H1 (cell line): ENCODE data around the gene MBD5. TPM values are rescaled to one million over a fixed set of nuclear protein-coding genes. Genes with fewer than 3 reads are reported as not detected.

Experiments used
- CTCF ChIA-PET: fragments of 300-600 bp; sonication (Branson Sonifier 250); formaldehyde crosslinking; loops from one replicate; lab custom pipeline; 2021; ENCODE audit not compliant: partially characterized antibody; lab: Charles Lee
- POLR2A ChIA-PET: fragments of 300-600 bp; sonication (Branson Sonifier 250); formaldehyde crosslinking; loops from one replicate; lab custom pipeline; 2021; ENCODE audit warnings: inconsistent platforms; ENCODE audit not compliant: partially characterized antibody; lab: Charles Lee
- DNase-seq, 2 experiments: peaks; one replicate each; pipeline versions ENCODE4 v3.0.0 to v3.0.0-alpha.2; 2010 to 2022; ENCODE audit warnings: low spot score in 2 of 2, low read depth in 1 of 2, mixed read lengths in 1 of 2
- FAIRE-seq: peaks from 2 replicates; lab custom pipeline; 2011; peaks lifted over from hg19 to GRCh38; lab: Jason Lieb, UNC
- H2AFZ ChIP-seq: 2 replicates; pipeline ENCODE4 v1.8.1; 2012; ENCODE audit warnings: low read length, inconsistent platforms
- H2AK5ac ChIP-seq: 2 replicates; pipeline ENCODE4 v1.6.1; 2013; ENCODE audit warnings: low read depth, low read length
- H2BK120ac ChIP-seq: replicated peaks from 2 replicates; pipeline ENCODE3; 2013; ENCODE audit warnings: low read depth, low read length, inconsistent platforms
- H2BK12ac ChIP-seq: 2 replicates; pipeline ENCODE4 v1.6.1; 2013; ENCODE audit warnings: low read depth, low read length
- H2BK15ac ChIP-seq: 2 replicates; pipeline ENCODE4 v1.6.1; 2013; ENCODE audit warnings: low read length
- H2BK20ac ChIP-seq: 2 replicates; pipeline ENCODE4 v1.6.1; 2013; ENCODE audit warnings: low read length
- H2BK5ac ChIP-seq: 2 replicates; pipeline ENCODE4 v1.6.1; 2013; ENCODE audit warnings: low read depth, low read length
- H3K14ac ChIP-seq: 2 replicates; pipeline ENCODE4 v1.6.1; 2013; ENCODE audit warnings: inconsistent platforms; ENCODE audit not compliant: insufficient read length
- H3K18ac ChIP-seq: 2 replicates; pipeline ENCODE4 v1.6.1; 2013; ENCODE audit warnings: low read length; ENCODE audit errors: extremely low read depth
- H3K23ac ChIP-seq: 2 replicates; pipeline ENCODE4 v1.6.1; 2013; ENCODE audit warnings: inconsistent platforms; ENCODE audit not compliant: insufficient read length
- H3K23me2 ChIP-seq: 2 replicates; pipeline ENCODE4 v1.6.1; 2013; ENCODE audit warnings: low read depth, low read length
- H3K27ac ChIP-seq: 2 replicates; pipeline ENCODE4 v1.6.1; 2011; ENCODE audit warnings: low read depth, low read length, inconsistent platforms
- H3K27me3 ChIP-seq, 4 experiments: replicated peaks in 1 of 4; 1 replicate in 1 of 4; 2 replicates in 3 of 4; pipeline versions ENCODE4 v1.6.1 to v1.8.1; 2011 to 2013; ENCODE audit warnings: low read length in 3 of 4, mild to moderate bottlenecking in 3 of 4, inconsistent platforms in 2 of 4, mixed read lengths in 2 of 4, moderate library complexity in 1 of 4; ENCODE audit not compliant: control insufficient read depth in 3 of 4, insufficient read depth in 3 of 4; ENCODE audit errors: extremely low read depth in 1 of 4
- H3K36me3 ChIP-seq, 4 experiments: 2 replicates each; pipeline versions ENCODE4 v1.6.1 to v1.8.1; 2011 to 2013; ENCODE audit warnings: mild to moderate bottlenecking in 4 of 4, low read length in 3 of 4, moderate library complexity in 2 of 4, control low read depth in 1 of 4, inconsistent platforms in 1 of 4; ENCODE audit not compliant: insufficient read depth in 4 of 4, control insufficient read depth in 2 of 4
- H3K4ac ChIP-seq: replicated peaks from 2 replicates; pipeline ENCODE3; 2013; ENCODE audit warnings: low read length, low read depth, mixed read lengths, inconsistent platforms; ENCODE audit not compliant: insufficient read length
- H3K4me1 ChIP-seq, 4 experiments: replicated peaks in 1 of 4; 1 replicate in 1 of 4; 2 replicates in 3 of 4; pipeline versions ENCODE4 v1.6.1 to v1.8.1; 2011 to 2013; ENCODE audit warnings: low read length in 3 of 4, inconsistent platforms in 2 of 4, mixed read lengths in 1 of 4; ENCODE audit not compliant: insufficient read depth in 4 of 4, control insufficient read depth in 3 of 4
- H3K4me2 ChIP-seq, 2 experiments: 2 replicates each; pipeline versions ENCODE4 v1.6.1 to v1.8.1; 2011 to 2013; ENCODE audit warnings: low read depth in 2 of 2, low read length in 2 of 2, control low read depth in 1 of 2, inconsistent platforms in 1 of 2, mild to moderate bottlenecking in 1 of 2; ENCODE audit not compliant: insufficient read depth in 1 of 2
- H3K4me3 ChIP-seq, 4 experiments: fragments of 200-600, 300-600 bp in 1 of 4; sonication (generic), shearing (Covaris generic), sonication (Bioruptor Twin) in 1 of 4; 2 replicates each; pipeline versions ENCODE4 v1.5.1 to v1.8.1; 2011 to 2016; ENCODE audit warnings: low read length in 4 of 4, low read depth in 3 of 4, control low read depth in 2 of 4, inconsistent platforms in 2 of 4, mild to moderate bottlenecking in 2 of 4, mixed read lengths in 1 of 4, moderate library complexity in 1 of 4; ENCODE audit not compliant: insufficient read depth in 2 of 4; ENCODE audit errors: extremely low read depth in 1 of 4
- H3K56ac ChIP-seq: replicated peaks from 2 replicates; pipeline ENCODE3; 2013; ENCODE audit warnings: low read depth, mild to moderate bottlenecking, mixed read lengths, low read length, inconsistent platforms; ENCODE audit not compliant: insufficient read length
- H3K79me1 ChIP-seq: 2 replicates; pipeline ENCODE4 v1.6.1; 2013; ENCODE audit warnings: low read depth, low read length, control low read depth
- H3K79me2 ChIP-seq, 2 experiments: 2 replicates each; pipeline versions ENCODE4 v1.6.1 to v1.8.1; 2012 to 2013; ENCODE audit warnings: low read length in 2 of 2, mild to moderate bottlenecking in 2 of 2, inconsistent platforms in 1 of 2; ENCODE audit not compliant: insufficient read depth in 2 of 2, control insufficient read depth in 1 of 2
- H3K9ac ChIP-seq, 4 experiments: replicated peaks in 1 of 4; 1 replicate in 1 of 4; 2 replicates in 3 of 4; pipeline versions ENCODE4 v1.6.1 to v1.8.1; 2011 to 2013; ENCODE audit warnings: low read depth in 3 of 4, low read length in 3 of 4, control low read depth in 2 of 4, mild to moderate bottlenecking in 2 of 4, moderate library complexity in 2 of 4, inconsistent platforms in 1 of 4; ENCODE audit errors: extremely low read depth in 1 of 4
- H3K9me3 ChIP-seq, 2 experiments: 2 replicates each; pipeline versions ENCODE4 v1.6.1 to v1.8.1; 2012 to 2013; ENCODE audit warnings: mild to moderate bottlenecking in 2 of 2, moderate library complexity in 2 of 2, control low read depth in 1 of 2, inconsistent platforms in 1 of 2, low read depth in 1 of 2, low read length in 1 of 2, mixed read lengths in 1 of 2; ENCODE audit not compliant: insufficient read depth in 2 of 2
- H4K20me1 ChIP-seq, 2 experiments: replicated peaks in 1 of 2; 2 replicates each; pipeline versions ENCODE3 to v1.8.1; 2011 to 2013; ENCODE audit warnings: inconsistent platforms in 2 of 2, low read length in 2 of 2, mild to moderate bottlenecking in 1 of 2; ENCODE audit not compliant: insufficient read depth in 2 of 2, control insufficient read depth in 1 of 2
- H4K5ac ChIP-seq: 2 replicates; pipeline ENCODE4 v1.6.1; 2013; ENCODE audit warnings: low read length, low read depth, mixed read lengths, inconsistent platforms; ENCODE audit not compliant: insufficient read length
- H4K8ac ChIP-seq: 2 replicates; pipeline ENCODE4 v1.8.0; 2013; ENCODE audit warnings: mild to moderate bottlenecking, moderate library complexity, low read length, inconsistent platforms; ENCODE audit not compliant: insufficient read depth; ENCODE audit errors: extremely low read depth
- H4K91ac ChIP-seq: replicated peaks from 2 replicates; pipeline ENCODE3; 2013; ENCODE audit warnings: low read length, mixed read lengths, inconsistent platforms; ENCODE audit not compliant: insufficient read length
- CTCF ChIP-seq, 3 experiments: IDR thresholded peaks; 1 replicate in 2 of 3; 2 replicates in 1 of 3; pipeline versions ENCODE4 v1.5.1 to v1.6.1; 2011; ENCODE audit warnings: low read length in 3 of 3, mild to moderate bottlenecking in 3 of 3, inconsistent platforms in 2 of 3, low read depth in 1 of 3, moderate library complexity in 1 of 3; ENCODE audit not compliant: insufficient read depth in 1 of 3; ENCODE audit errors: control extremely low read depth in 1 of 3
- EP300 ChIP-seq, 2 experiments: IDR thresholded peaks; 1 replicate in 1 of 2; 2 replicates in 1 of 2; pipeline ENCODE4 v1.6.1; 2011 to 2012; ENCODE audit warnings: low read depth in 2 of 2, low read length in 2 of 2, mild to moderate bottlenecking in 2 of 2, borderline replicate concordance in 1 of 2, inconsistent platforms in 1 of 2, moderate library complexity in 1 of 2
- JUND ChIP-seq: IDR thresholded peaks from 2 replicates; pipeline ENCODE4 v1.6.1; 2011; ENCODE audit warnings: mild to moderate bottlenecking, improper control_type of control experiment, low read length
- PHF8 ChIP-seq: fragments of 200-600 bp; sonication (generic); conservative IDR thresholded peaks from 2 replicates; pipeline ENCODE4 v1.7.1; 2012; ENCODE audit warnings: low read depth, mild to moderate bottlenecking, inconsistent platforms, low read length, moderate library complexity
- SUZ12 ChIP-seq: fragments of 200-600 bp; sonication (generic); IDR thresholded peaks from 2 replicates; pipeline ENCODE4 v1.6.1; 2012; ENCODE audit warnings: mild to moderate bottlenecking, inconsistent platforms, low read length, moderate library complexity, mixed read lengths
- TEAD4 ChIP-seq: IDR thresholded peaks from 2 replicates; pipeline ENCODE4 v1.6.1; 2012; ENCODE audit warnings: low read depth, low read length, inconsistent platforms, mixed read lengths
- WGBS, 2 experiments: shearing (Covaris generic) in 1 of 2; methylation state at CpG; one replicate each; pipeline versions ENCODE4 v1.1.6 to v1.1.7; 2013 to 2015; ENCODE audit warnings: low lambda C conversion rate in 2 of 2, mixed read lengths in 2 of 2, inconsistent platforms in 1 of 2, low coverage in 1 of 2, missing lambda C conversion rate in 1 of 2; ENCODE audit not compliant: insufficient replicate concordance in 2 of 2, insufficient coverage in 1 of 2, insufficient read length in 1 of 2; ENCODE audit errors: extremely low coverage in 1 of 2, missing lambda C conversion rate in 1 of 2; 5-methylcytosine and 5-hydroxymethylcytosine counted together
- polyA plus RNA-seq, 7 experiments: library from polyadenylated mRNA; depleted of rRNA in 3 of 7; stranded (reverse) in 5 of 7; unstranded in 2 of 7; fragments of >200 nt in 5 of 7; fragments of 200-250 nt in 2 of 7; gene quantifications; 1 replicate in 5 of 7; 2 replicates in 1 of 7; 4 replicates in 1 of 7; pipeline versions ENCODE4 v1.2.1 to v1.2.3, GENCODE V29; 2011 to 2013; ENCODE audit warnings: missing spikeins in 2 of 7, mixed read lengths in 2 of 7
- total RNA-seq: library from RNA; stranded (reverse); fragmentation: NEBNext Ultra II Directional; extraction: Animal tissue kit (Norgen Biotek cat#: 25700); gene quantifications from 2 replicates; pipeline ENCODE4 v1.2.1, GENCODE V29; 2021

MBD5 gene
- total and polyA plus RNA-seq, 2 of the 8 experiments (the other 6 are each of a cell fraction or from before 2014, with no cell fraction given): 9.7 to 29.4 TPM

- no peak overlapping the region for H4K91ac ChIP-seq
- no peak overlapping the region for H3K23ac ChIP-seq
- H3K14ac ChIP-seq: no peak overlapping the region
- H3K79me2 ChIP-seq: no peaks in the 10 kb centered on the region
- H2BK20ac ChIP-seq: no peak overlapping the region
- TF ChIP-seq TEAD4: no peak
- TF ChIP-seq CTCF (IDR thresholded peaks at IDR 0.05; ENCODE audit: control extremely low read depth in 1 of 3, insufficient read depth in 1 of 3, low read depth in 1 of 3, low read length in 3 of 3): no peak
- TF ChIP-seq EP300 (IDR thresholded peaks at IDR 0.05; ENCODE audit: borderline replicate concordance in 1 of 2, low read depth in 2 of 2, low read length in 2 of 2): no peak
- no peak for TF ChIP-seq SUZ12
- TF ChIP-seq PHF8: no peak
- no peak for TF ChIP-seq JUND
- no peak for DNase-seq
- H4K20me1 ChIP-seq: no peaks in the 10 kb centered on the region
- no peaks in the 10 kb centered on the region for H3K9me3 ChIP-seq
- no peaks in the 10 kb centered on the region for H3K27me3 ChIP-seq
- no peak overlapping the region for H3K18ac ChIP-seq
- POLR2A ChIA-PET: interaction anchor here (1.1 kb wide), 1 partner anchor 8 kb away, joined by 3 read pairs; no protein-coding TSS in a partner anchor
- no peak overlapping the region for H2BK15ac ChIP-seq
- H2AFZ ChIP-seq: no peak overlapping the region
- no peak overlapping the region for H3K9ac ChIP-seq
- H2BK120ac ChIP-seq: no peak overlapping the region
- H2BK12ac ChIP-seq: no peak overlapping the region
- no peak for FAIRE-seq
- H3K27ac ChIP-seq: no peak overlapping the region
- no peaks in the 10 kb centered on the region for H3K36me3 ChIP-seq
- H3K79me1 ChIP-seq: no peaks in the 10 kb centered on the region
- no peak overlapping the region for H4K5ac ChIP-seq
- H3K4me3 ChIP-seq: no peak overlapping the region
- no peak overlapping the region for H4K8ac ChIP-seq
- H3K56ac ChIP-seq: no peak overlapping the region
- CTCF ChIA-PET: no interaction called here
- H3K23me2 ChIP-seq: no peaks in the 10 kb centered on the region
- H3K4me1 ChIP-seq: peaks cover 0 to 5% (median 2%) of the 10 kb centered on the region in 4 experiments; a peak in 2 of 7 replicates
- no peak overlapping the region for H3K4me2 ChIP-seq
- H2AK5ac ChIP-seq: no peak overlapping the region
- no peak overlapping the region for H2BK5ac ChIP-seq
- 63% methylated on average over 1 of the region's 1 CpG; no CpG with 5 or more reads in 1 of the 2 experiments for WGBS, 2 experiments
- H3K4ac ChIP-seq: no peak overlapping the region
Observed at GRCh38 chr2:148501545-148501944, 480.7 kb downstream of the MBD5 start.
